ENCODE measurements around the gene PPT2. TPM values are rescaled to one million over a fixed set of nuclear protein-coding genes. Genes with fewer than 3 reads are reported as not detected.

The PPT2 gene
- total and polyA plus RNA-seq, 2 of the 8 experiments (the other 6 are each of a cell fraction or from before 2014, with no cell fraction given), result 24.1 to 39.5 TPM

- TF ChIP-seq BACH1 (IDR thresholded peaks at IDR 0.05; ENCODE audit: low read length) (no peak), RXRA (IDR thresholded peaks at IDR 0.05; ENCODE audit: insufficient read depth, low read depth, low read length) (no peak), RAD21 (IDR thresholded peaks at IDR 0.05 in 1 of 2, conservative IDR thresholded peaks at IDR 0.05 in 1 of 2; ENCODE audit: low read depth in 2 of 2, low read length in 2 of 2) (no peak), ATF2 (IDR thresholded peaks at IDR 0.05; ENCODE audit: low read length) (no peak), HDAC6 (IDR thresholded peaks at IDR 0.05; ENCODE audit: low read depth, low read length) (no peak), SIN3A (conservative IDR thresholded peaks at IDR 0.05 in 1 of 2, IDR thresholded peaks at IDR 0.05 in 1 of 2; ENCODE audit: low read depth in 1 of 2, low read length in 2 of 2) (no peak)
- TF ChIP-seq, protein P1, sequence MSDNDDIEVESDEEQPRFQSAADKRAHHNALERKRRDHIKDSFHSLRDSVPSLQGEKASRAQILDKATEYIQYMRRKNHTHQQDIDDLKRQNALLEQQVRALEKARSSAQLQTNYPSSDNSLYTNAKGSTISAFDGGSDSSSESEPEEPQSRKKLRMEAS (IDR thresholded peaks at IDR 0.05), result no peak
Observed at GRCh38 chr6:32176476-32177182, 22.7 kb downstream of the PPT2 start (continued).

Data from H1 (cell line).